ENCODE measurements around the gene ZNF611. TPM values are rescaled to one million over a fixed set of nuclear protein-coding genes. Genes with fewer than 3 reads are reported as not detected.
A peak's percentile ranks its signal among the peaks of the same experiment; 100 is the strongest.
"Not testable (repeated sequence)": the region's sequence is repeated elsewhere in the genome, so short reads cannot be mapped to it uniquely, and the experiment has no call there.

ZNF611 gene
- polyA plus RNA-seq, 1 donor (not counting 4 experiments of a cell fraction or from before 2014, with no cell fraction given), result 2.9 TPM

GRCh38 chr19:52722062-52723003 is 12.5 kb downstream of the ZNF611 start:
- peak overlapping the region; percentile 17 for H3K4me2 ChIP-seq (ENCODE audit: control insufficient read depth, extremely low read depth, insufficient read depth, low read depth, low read length)
- H3K27ac ChIP-seq (ENCODE audit: control insufficient read depth, insufficient read depth, low read length), result no peak overlapping the region
- FAIRE-seq, result peak; percentile 49

GRCh38 chr19:52720541-52720940 is 14.3 kb downstream of the ZNF611 start:
- H3K9me3 ChIP-seq (ENCODE audit: control insufficient read depth, low read depth, low read length); H3K36me3 ChIP-seq (ENCODE audit: control insufficient read depth in 2 of 2, extremely low read depth in 1 of 2, insufficient read depth in 2 of 2, low read length in 2 of 2); DNase-seq (ENCODE audit: low read depth, low spot score); dilution Hi-C loops (cut with MboI; ENCODE audit: extremely low pct_ligation_motif_present, low sequenced_read_pairs); FAIRE-seq; H3K27me3 ChIP-seq (ENCODE audit: control insufficient read depth, extremely low read depth, insufficient read depth, low read length); H3K9ac ChIP-seq (ENCODE audit: control insufficient read depth, extremely low read depth, insufficient read depth, low read length); H2AFZ ChIP-seq (ENCODE audit: control insufficient read depth, low read length); H4K20me1 ChIP-seq (ENCODE audit: control insufficient read depth, extremely low read depth, insufficient read depth, low read length); H3K79me2 ChIP-seq (ENCODE audit: control insufficient read depth, insufficient read depth, low read length); H3K27ac ChIP-seq (ENCODE audit: control insufficient read depth, insufficient read depth, low read length); H3K4me3 ChIP-seq (ENCODE audit: control insufficient read depth in 2 of 3, extremely low read depth in 1 of 3, insufficient read depth in 2 of 3, low read depth in 1 of 3, low read length in 3 of 3); H3K9me1 ChIP-seq (ENCODE audit: control insufficient read depth, extremely low read depth, insufficient read depth, low read length); H3K4me2 ChIP-seq (ENCODE audit: control insufficient read depth, extremely low read depth, insufficient read depth, low read depth, low read length): not testable (repeated sequence)
- H3K4me1 ChIP-seq (ENCODE audit: control insufficient read depth, extremely low read depth, insufficient read depth, low read length), result peaks cover 14% of the 10 kb centered on the region

More at GRCh38 chr19:52722062-52723003, 12.5 kb downstream of the ZNF611 start:
- Histone ChIP-seq H3K79me2 (ENCODE audit: control insufficient read depth, insufficient read depth, low read length) (no peaks in the 10 kb centered on the region), H3K9ac (ENCODE audit: control insufficient read depth, extremely low read depth, insufficient read depth, low read length) (no peak overlapping the region), H2AFZ (ENCODE audit: control insufficient read depth, low read length) (no peak overlapping the region), H3K4me3 (ENCODE audit: control insufficient read depth in 2 of 3, extremely low read depth in 1 of 3, insufficient read depth in 2 of 3, low read depth in 1 of 3, low read length in 3 of 3) (no peak overlapping the region), H4K20me1 (ENCODE audit: control insufficient read depth, extremely low read depth, insufficient read depth, low read length) (no peaks in the 10 kb centered on the region), H3K9me1 (ENCODE audit: control insufficient read depth, extremely low read depth, insufficient read depth, low read length) (no peaks in the 10 kb centered on the region), H3K4me1 (ENCODE audit: control insufficient read depth, extremely low read depth, insufficient read depth, low read length) (peaks cover 5% of the 10 kb centered on the region), H3K27me3 (ENCODE audit: control insufficient read depth, extremely low read depth, insufficient read depth, low read length) (no peaks in the 10 kb centered on the region), H3K9me3 (ENCODE audit: control insufficient read depth, low read depth, low read length) (no peaks in the 10 kb centered on the region), H3K36me3 (ENCODE audit: control insufficient read depth in 2 of 2, extremely low read depth in 1 of 2, insufficient read depth in 2 of 2, low read length in 2 of 2) (peaks cover 0 to 5% of the 10 kb centered on the region in 2 experiments)
- dilution Hi-C loops (cut with MboI; ENCODE audit: extremely low pct_ligation_motif_present, low sequenced_read_pairs), result no loop called here
- TF ChIP-seq EZH2 (IDR thresholded peaks at IDR 0.05; ENCODE audit: low read length) (no peak), CTCF (optimal IDR thresholded peaks at IDR 0.05 in 1 of 3, IDR thresholded peaks at IDR 0.05 in 1 of 3, conservative IDR thresholded peaks at IDR 0.05 in 1 of 3; ENCODE audit: extremely low read depth in 1 of 3, insufficient read depth in 2 of 3, low read length in 3 of 3) (no peak)
- DNase-seq (ENCODE audit: low read depth, low spot score), result peak; percentile 63

Data from keratinocyte (primary cell).